CD4-positive, alpha-beta memory T cell (primary cell): ENCODE data around the gene GRWD1. TPM values are rescaled to one million over a fixed set of nuclear protein-coding genes. Genes with fewer than 3 reads are reported as not detected.

Experiments
- CTCF ChIA-PET: fragments of 350-600 bp; sonication (Branson Sonifier 250); formaldehyde crosslinking; loops from one replicate; lab custom pipeline; 2021; ENCODE audit warnings: inconsistent platforms; ENCODE audit not compliant: partially characterized antibody; lab: Charles Lee
- POLR2A ChIA-PET: fragments of 350-600 bp; sonication (Branson Sonifier 250); formaldehyde crosslinking; loops from one replicate; lab custom pipeline; 2021; ENCODE audit not compliant: partially characterized antibody; lab: Charles Lee
- DNase-seq, 5 donors: peaks; one replicate each; pipeline versions ENCODE4 v3.0.0 to v3.0.0-alpha.2; 2020 to 2022; ENCODE audit warnings: mixed read lengths in 1 of 5
- H3K27ac ChIP-seq: one replicate; pipeline ENCODE4 v1.7.0; 2013; ENCODE audit warnings: low read depth, low read length
- H3K27me3 ChIP-seq: 2 replicates; pipeline ENCODE4 v1.7.0; 2013; ENCODE audit warnings: mild to moderate bottlenecking, low read length, moderate library complexity; ENCODE audit not compliant: insufficient read depth
- H3K36me3 ChIP-seq: 2 replicates; pipeline ENCODE4 v1.7.0; 2013; ENCODE audit warnings: mild to moderate bottlenecking, low read length, moderate library complexity; ENCODE audit not compliant: insufficient read depth
- H3K4me1 ChIP-seq: 2 replicates; pipeline ENCODE4 v1.7.0; 2013; ENCODE audit warnings: mild to moderate bottlenecking, low read length, moderate library complexity; ENCODE audit not compliant: insufficient read depth
- H3K4me3 ChIP-seq, 2 donors: one replicate each; pipeline ENCODE4 v1.7.0; 2013; ENCODE audit warnings: low read length in 2 of 2, mild to moderate bottlenecking in 1 of 2
- H3K9me3 ChIP-seq, 2 donors: one replicate each; pipeline ENCODE4 v1.7.0; 2013; ENCODE audit warnings: low read length in 2 of 2, control low read depth in 1 of 2; ENCODE audit not compliant: control insufficient read depth in 1 of 2
- H3K27ac Mint-ChIP-seq, 7 donors: one replicate each; pipeline ENCODE4 v1.8.0; 2020 to 2021; ENCODE audit warnings: mixed read lengths in 7 of 7, mild to moderate bottlenecking in 6 of 7, inconsistent platforms in 3 of 7, moderate library complexity in 3 of 7
- H3K27me3 Mint-ChIP-seq, 2 donors: one replicate each; pipeline ENCODE4 v1.8.0; 2020 to 2021; ENCODE audit warnings: mixed read lengths in 2 of 2
- H3K36me3 Mint-ChIP-seq, 2 donors: one replicate each; pipeline ENCODE4 v1.8.0; 2020 to 2021; ENCODE audit warnings: mixed read lengths in 2 of 2, inconsistent platforms in 1 of 2, mild to moderate bottlenecking in 1 of 2
- H3K4me1 Mint-ChIP-seq, 4 donors: one replicate each; pipeline ENCODE4 v1.8.0; 2020 to 2021; ENCODE audit warnings: mixed read lengths in 4 of 4, mild to moderate bottlenecking in 1 of 4
- H3K4me3 Mint-ChIP-seq, 8 donors: one replicate each; pipeline ENCODE4 v1.8.0; 2020 to 2021; ENCODE audit warnings: mixed read lengths in 8 of 8, mild to moderate bottlenecking in 7 of 8, moderate library complexity in 6 of 8, inconsistent platforms in 3 of 8
- H3K9me3 Mint-ChIP-seq, 8 donors: one replicate each; pipeline ENCODE4 v1.8.0; 2020 to 2021; ENCODE audit warnings: mixed read lengths in 8 of 8, mild to moderate bottlenecking in 5 of 8, inconsistent platforms in 3 of 8, moderate library complexity in 1 of 8
- intact Hi-C: fragments of 100-400 bp; cut with micrococcal nuclease; formaldehyde crosslinking; loops from one replicate; pipeline ENCODE4 v1.15.1; 2023
- polyA plus RNA-seq, 2 donors: library from polyadenylated mRNA; unstranded; fragments of 300-500 nt; fragmentation: Illumina TruSeq; gene quantifications; one replicate each; pipeline ENCODE4 v1.2.3, GENCODE V29; 2021
- total RNA-seq, 2 experiments: library from RNA; stranded (reverse); gene quantifications; one replicate each; pipeline ENCODE4 v1.2.3, GENCODE V29; 2021

Gene GRWD1
- total and polyA plus RNA-seq, 4 experiments from 2014 or later = 36.2 to 52.8 (median 41.7) TPM

GRCh38 chr19:48454150-48454730 lies 8.5 kb downstream of the GRWD1 start:
- DNase-seq = no peak
- peaks cover 42% of the 10 kb centered on the region for H3K36me3 ChIP-seq
- no peaks in the 10 kb centered on the region for H3K4me1 ChIP-seq
- H3K9me3 ChIP-seq = no peaks in the 10 kb centered on the region
- peak overlapping the region in 1 of 7 donors; percentile 27 for H3K27ac Mint-ChIP-seq
- H3K9me3 Mint-ChIP-seq = no peaks in the 10 kb centered on the region
- H3K4me3 Mint-ChIP-seq = no peak overlapping the region
- POLR2A ChIA-PET = no interaction called here
- no peaks in the 10 kb centered on the region for H3K27me3 ChIP-seq
- no peak overlapping the region for H3K27ac ChIP-seq
- intact Hi-C loops = no loop called here
- no peak overlapping the region for H3K4me3 ChIP-seq
- H3K4me1 Mint-ChIP-seq = peaks cover 0 to 5% (median 5%) of the 10 kb centered on the region in 4 donors
- CTCF ChIA-PET = no interaction called here
- H3K36me3 Mint-ChIP-seq = peaks cover 31 to 44% of the 10 kb centered on the region in 2 donors
- H3K27me3 Mint-ChIP-seq = no peaks in the 10 kb centered on the region

GRCh38 chr19:48455171-48455907 lies 9.6 kb downstream of the GRWD1 start, which contains the start of gene KCNJ14:
KCNJ14 (plus strand) TSS chr19:48455574; CDS start chr19:48461725, 6,151 bp downstream.
- Mint-ChIP-seq H3K9me3 (no peaks in the 10 kb centered on the region), H3K27ac (peak within 1 kb of the TSS in 1 of 7 donors; percentile 55), H3K4me3 (no peak within 1 kb of the TSS), H3K4me1 (peaks cover 0 to 5% (median 5%) of the 10 kb centered on the region in 4 donors), H3K27me3 (no peaks in the 10 kb centered on the region), H3K36me3 (peaks cover 27 to 38% of the 10 kb centered on the region in 2 donors)
- H3K36me3 ChIP-seq = peaks cover 32% of the 10 kb centered on the region
- no peak within 1 kb of the TSS for H3K27ac ChIP-seq
- intact Hi-C loops = no loop called here
- POLR2A ChIA-PET = no interaction called here
- no peak within 1 kb of the TSS for H3K4me3 ChIP-seq
- no peaks in the 10 kb centered on the region for H3K27me3 ChIP-seq
- CTCF ChIA-PET = no interaction called here
- no peaks in the 10 kb centered on the region for H3K9me3 ChIP-seq
- DNase-seq = no peak
- H3K4me1 ChIP-seq = no peaks in the 10 kb centered on the region

- Mint-ChIP-seq H3K36me3 (peaks cover 22 to 34% of the 10 kb centered on the region in 2 donors), H3K27ac (no peak overlapping the region), H3K27me3 (no peaks in the 10 kb centered on the region), H3K9me3 (no peaks in the 10 kb centered on the region), H3K4me1 (peaks cover 0 to 5% (median 5%) of the 10 kb centered on the region in 4 donors), H3K4me3 (no peak overlapping the region)
- ChIA-PET CTCF (no interaction called here), POLR2A (no interaction called here)
- DNase-seq = no peak
- no peak overlapping the region for H3K27ac ChIP-seq
- no peaks in the 10 kb centered on the region for H3K4me1 ChIP-seq
- no peaks in the 10 kb centered on the region for H3K27me3 ChIP-seq
- intact Hi-C loops = no loop called here
- no peaks in the 10 kb centered on the region for H3K9me3 ChIP-seq
- peaks cover 25% of the 10 kb centered on the region for H3K36me3 ChIP-seq
- H3K4me3 ChIP-seq = no peak overlapping the region
Observed at GRCh38 chr19:48455908-48456562, 10.3 kb downstream of the GRWD1 start.

- ChIA-PET POLR2A (no interaction called here), CTCF (interaction anchor here (0.7 kb wide), 1 partner anchor 31 kb away, joined by 3 read pairs; no protein-coding TSS in a partner anchor)
- intact Hi-C loops = no loop called here
- Mint-ChIP-seq H3K36me3 (peaks cover 14 to 26% of the 10 kb centered on the region in 2 donors), H3K9me3 (no peaks in the 10 kb centered on the region), H3K4me3 (no peak overlapping the region), H3K27me3 (no peaks in the 10 kb centered on the region), H3K4me1 (peaks cover 0 to 5% (median 5%) of the 10 kb centered on the region in 4 donors), H3K27ac (peak overlapping the region in 1 of 7 donors; percentile 64)
- Histone ChIP-seq H3K9me3 (no peaks in the 10 kb centered on the region), H3K36me3 (peaks cover 16% of the 10 kb centered on the region), H3K4me1 (no peaks in the 10 kb centered on the region), H3K27ac (no peak overlapping the region), H3K4me3 (no peak overlapping the region), H3K27me3 (no peaks in the 10 kb centered on the region)
- no peak for DNase-seq
Observed at GRCh38 chr19:48456864-48457263, 11.1 kb downstream of the GRWD1 start.

- H3K36me3 Mint-ChIP-seq = peaks cover 11 to 19% of the 10 kb centered on the region in 2 donors
- Histone ChIP-seq H3K9me3 (no peaks in the 10 kb centered on the region), H3K4me3 (no peak overlapping the region), H3K27ac (no peak overlapping the region), H3K27me3 (no peaks in the 10 kb centered on the region), H3K36me3 (peaks cover 9% of the 10 kb centered on the region), H3K4me1 (no peaks in the 10 kb centered on the region)
- peaks cover 0 to 5% (median 5%) of the 10 kb centered on the region in 4 donors for H3K4me1 Mint-ChIP-seq
- intact Hi-C loops = no loop called here
- H3K27ac Mint-ChIP-seq = no peak overlapping the region
- ChIA-PET POLR2A (interaction anchor here (0.6 kb wide), 1 partner anchor 1857 kb away, joined by 4 read pairs; the partner anchor contains the start of gene CALM3), CTCF (interaction anchor here (1.3 kb wide), 1 partner anchor 32 kb away, joined by 6 read pairs; no protein-coding TSS in a partner anchor)
- no peak for DNase-seq
- no peak overlapping the region for H3K4me3 Mint-ChIP-seq
- H3K9me3 Mint-ChIP-seq = peaks cover 0 to 3% (median 0%) of the 10 kb centered on the region in 8 donors
- no peaks in the 10 kb centered on the region for H3K27me3 Mint-ChIP-seq
Observed at GRCh38 chr19:48458016-48458415, 12.2 kb downstream of the GRWD1 start.

- intact Hi-C loops = no loop called here
- Mint-ChIP-seq H3K27ac (no peak overlapping the region), H3K9me3 (peaks cover 0 to 3% (median 0%) of the 10 kb centered on the region in 8 donors), H3K4me1 (peaks cover 0 to 2% (median 0%) of the 10 kb centered on the region in 4 donors), H3K36me3 (peaks cover 7 to 8% of the 10 kb centered on the region in 2 donors), H3K27me3 (no peaks in the 10 kb centered on the region), H3K4me3 (no peak overlapping the region)
- Histone ChIP-seq H3K36me3 (no peaks in the 10 kb centered on the region), H3K27me3 (no peaks in the 10 kb centered on the region), H3K9me3 (no peaks in the 10 kb centered on the region), H3K27ac (no peak overlapping the region), H3K4me1 (no peaks in the 10 kb centered on the region), H3K4me3 (no peak overlapping the region)
- DNase-seq = no peak
- POLR2A ChIA-PET = no interaction called here
- CTCF ChIA-PET = no interaction called here
Observed at GRCh38 chr19:48461651-48461981, 15.8 kb downstream of the GRWD1 start.
